KMS-11 (cell line): ENCODE measurements around the gene IQSEC1.

Experiments used
- H2AFZ ChIP-seq: fragments of 200-600 bp; sonication (generic); 2 replicates; pipeline ENCODE4 v1.6.1; 2016; ENCODE audit warnings: antibody characterized with exemption, mixed run types, low read depth
- H3K27ac ChIP-seq: fragments of 200-600 bp; sonication (generic); 2 replicates; pipeline ENCODE4 v1.6.1; 2016; ENCODE audit warnings: mild to moderate bottlenecking, mixed run types
- H3K27me3 ChIP-seq: fragments of 200-600 bp; sonication (generic); 2 replicates; pipeline ENCODE4 v1.6.1; 2017; ENCODE audit warnings: mild to moderate bottlenecking, low read depth, mixed run types, moderate library complexity; ENCODE audit not compliant: insufficient read depth
- H3K36me3 ChIP-seq: fragments of 200-600 bp; sonication (generic); 2 replicates; pipeline ENCODE4 v1.6.1; 2017; ENCODE audit warnings: mild to moderate bottlenecking, mixed run types; ENCODE audit not compliant: insufficient read depth
- H3K4me1 ChIP-seq: fragments of 200-600 bp; sonication (generic); 2 replicates; pipeline ENCODE4 v1.6.1; 2016; ENCODE audit warnings: mild to moderate bottlenecking, low read depth, mixed run types; ENCODE audit not compliant: poor library complexity, severe bottlenecking
- H3K4me2 ChIP-seq: fragments of 200-600 bp; sonication (generic); 2 replicates; pipeline ENCODE4 v1.7.0; 2016; ENCODE audit warnings: mild to moderate bottlenecking, mixed run types
- H3K4me3 ChIP-seq: fragments of 200-600 bp; sonication (generic); IDR thresholded peaks from 2 replicates; pipeline ENCODE4 v1.6.1; 2017; ENCODE audit warnings: low read depth, low read length, mixed read lengths; ENCODE audit not compliant: insufficient read depth
- H3K79me2 ChIP-seq: fragments of 200-600 bp; sonication (generic); 2 replicates; pipeline ENCODE4 v1.6.1; 2016; ENCODE audit warnings: low read depth, mixed run types; ENCODE audit not compliant: insufficient read depth
- H3K9ac ChIP-seq: fragments of 200-600 bp; sonication (generic); 2 replicates; pipeline ENCODE4 v1.6.1; 2016; ENCODE audit warnings: mild to moderate bottlenecking, mixed run types
- H4K20me1 ChIP-seq: fragments of 200-600 bp; sonication (generic); 2 replicates; pipeline ENCODE4 v1.6.1; 2016; ENCODE audit warnings: mild to moderate bottlenecking, mixed run types; ENCODE audit not compliant: insufficient read depth
- CTCF ChIP-seq: fragments of 200-600 bp; sonication (generic); conservative IDR thresholded peaks from 2 replicates; pipeline ENCODE4 v1.6.1; 2017; ENCODE audit warnings: low read depth, mild to moderate bottlenecking, antibody characterized with exemption, low read length, moderate library complexity, mixed read lengths

The IQSEC1 gene

GRCh38 chr3:12891391-12891984 is 181.7 kb downstream of the IQSEC1 start:
- peak overlapping the region; percentile 38; the same call in 1 of the 2 replicates for H2AFZ ChIP-seq

GRCh38 chr3:12890610-12891390 is 182.4 kb downstream of the IQSEC1 start:
- no peak overlapping the region for H3K4me2 ChIP-seq
- no peaks in the 10 kb centered on the region for H4K20me1 ChIP-seq
- H3K4me3 ChIP-seq: no peak overlapping the region
- H3K4me1 ChIP-seq: peaks cover 4% of the 10 kb centered on the region
- no peaks in the 10 kb centered on the region for H3K79me2 ChIP-seq
- H3K27me3 ChIP-seq: peaks cover 4% of the 10 kb centered on the region; the same call in 1 of the 2 replicates
- TF ChIP-seq CTCF: no peak
- H3K27ac ChIP-seq: no peak overlapping the region
- no peaks in the 10 kb centered on the region for H3K36me3 ChIP-seq
- no peak overlapping the region for H2AFZ ChIP-seq
- no peak overlapping the region for H3K9ac ChIP-seq

More at GRCh38 chr3:12891391-12891984, 181.7 kb downstream of the IQSEC1 start:
- no peaks in the 10 kb centered on the region for H3K79me2 ChIP-seq
- H3K36me3 ChIP-seq: no peaks in the 10 kb centered on the region
- H4K20me1 ChIP-seq: no peaks in the 10 kb centered on the region
- no peak overlapping the region; the same call in 1 of the 2 replicates for H3K4me2 ChIP-seq
- no peak overlapping the region for H3K27ac ChIP-seq
- H3K27me3 ChIP-seq: no peaks in the 10 kb centered on the region
- H3K4me1 ChIP-seq: no peaks in the 10 kb centered on the region
- no peak overlapping the region for H3K9ac ChIP-seq
- TF ChIP-seq CTCF: no peak
- no peak overlapping the region for H3K4me3 ChIP-seq

- H3K9ac ChIP-seq: no peak overlapping the region
- no peaks in the 10 kb centered on the region for H3K36me3 ChIP-seq
- no peak overlapping the region for H3K4me2 ChIP-seq
- no peak overlapping the region for H3K4me3 ChIP-seq
- H4K20me1 ChIP-seq: no peaks in the 10 kb centered on the region
- no peak overlapping the region for H2AFZ ChIP-seq
- H3K79me2 ChIP-seq: no peaks in the 10 kb centered on the region
- peaks cover 4% of the 10 kb centered on the region for H3K4me1 ChIP-seq
- H3K27me3 ChIP-seq: peaks cover 9% of the 10 kb centered on the region; the same call in 1 of the 2 replicates
- TF ChIP-seq CTCF: no peak
- H3K27ac ChIP-seq: no peak overlapping the region
These were observed 186.5 kb downstream of the IQSEC1 start for GRCh38 chr3:12886736-12887135.

GRCh38 chr3:12886106-12886679 is 187.0 kb downstream of the IQSEC1 start:
- Histone ChIP-seq H4K20me1 (no peaks in the 10 kb centered on the region), H3K9ac (no peak overlapping the region), H3K4me2 (no peak overlapping the region; the same call in 1 of the 2 replicates), H2AFZ (no peak overlapping the region), H3K4me1 (peaks cover 4% of the 10 kb centered on the region), H3K27me3 (peaks cover 9% of the 10 kb centered on the region; the same call in 1 of the 2 replicates), H3K79me2 (no peaks in the 10 kb centered on the region), H3K36me3 (no peaks in the 10 kb centered on the region), H3K4me3 (no peak overlapping the region), H3K27ac (no peak overlapping the region)
- no peak for TF ChIP-seq CTCF
